ENCODE data around the gene ARHGAP12.

ARHGAP12 gene

DNA sequence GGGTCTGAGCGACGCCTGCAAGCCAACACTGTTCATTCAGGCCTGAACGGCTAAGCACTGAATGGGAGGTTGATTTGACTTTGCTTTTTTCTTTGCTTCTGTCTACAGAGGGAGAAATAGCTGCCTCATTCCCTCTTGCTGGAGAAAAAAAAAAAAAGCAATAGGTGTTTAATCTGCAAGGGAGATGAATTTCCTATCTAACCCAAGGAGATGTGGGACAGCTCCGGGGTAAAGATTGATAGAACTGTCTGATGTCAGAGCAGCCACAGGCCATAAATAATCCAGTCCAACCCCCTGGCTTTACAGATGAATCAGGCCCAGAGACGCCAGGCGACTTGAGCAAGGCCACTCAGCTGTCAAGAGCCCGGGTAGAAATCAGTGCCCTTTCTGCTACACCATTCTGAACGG lies 168.0 kb downstream of the ARHGAP12 start:
- DNase-seq: no peak

DNA sequence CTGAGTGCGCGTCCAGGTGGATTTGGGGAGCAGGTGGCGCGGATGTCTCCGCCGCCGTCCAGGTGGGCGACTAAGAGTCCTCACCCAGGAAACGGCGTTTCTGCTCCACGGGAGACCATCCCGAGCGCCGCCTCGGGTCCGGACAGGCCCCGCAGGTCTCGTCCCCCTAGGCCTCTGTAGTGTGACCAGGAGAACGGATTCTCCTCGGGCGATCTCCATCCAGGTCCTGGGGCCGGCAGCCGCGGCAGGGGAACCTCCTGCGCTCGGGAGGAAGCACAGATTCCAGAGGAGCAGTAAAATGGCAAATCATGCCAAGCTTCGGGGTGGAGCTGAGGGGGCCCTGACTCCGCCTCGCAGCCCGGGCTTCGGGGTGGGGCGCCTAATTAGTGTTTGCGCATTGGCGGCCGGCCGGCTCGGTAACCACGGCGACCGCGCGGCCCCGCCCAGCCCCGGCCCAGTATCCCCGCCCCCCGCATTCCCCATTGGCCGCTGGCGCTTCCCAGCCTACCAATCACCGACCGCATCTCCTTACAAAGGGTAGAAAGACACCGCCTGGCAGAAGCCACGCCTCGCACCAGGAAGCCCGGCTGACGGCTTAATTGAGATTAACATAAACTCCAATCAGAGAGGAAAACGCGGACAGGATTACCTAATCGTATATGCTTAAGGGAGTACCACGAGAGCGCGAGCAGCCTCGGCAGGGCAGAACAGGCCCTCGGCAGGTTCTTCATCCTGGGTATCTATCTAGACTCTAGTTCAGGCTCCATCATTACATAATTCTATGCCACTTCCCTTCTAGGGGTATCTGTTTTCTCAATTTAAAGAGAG lies 168.6 kb downstream of the ARHGAP12 start:
- peak; percentile 98 for DNase-seq

DNA sequence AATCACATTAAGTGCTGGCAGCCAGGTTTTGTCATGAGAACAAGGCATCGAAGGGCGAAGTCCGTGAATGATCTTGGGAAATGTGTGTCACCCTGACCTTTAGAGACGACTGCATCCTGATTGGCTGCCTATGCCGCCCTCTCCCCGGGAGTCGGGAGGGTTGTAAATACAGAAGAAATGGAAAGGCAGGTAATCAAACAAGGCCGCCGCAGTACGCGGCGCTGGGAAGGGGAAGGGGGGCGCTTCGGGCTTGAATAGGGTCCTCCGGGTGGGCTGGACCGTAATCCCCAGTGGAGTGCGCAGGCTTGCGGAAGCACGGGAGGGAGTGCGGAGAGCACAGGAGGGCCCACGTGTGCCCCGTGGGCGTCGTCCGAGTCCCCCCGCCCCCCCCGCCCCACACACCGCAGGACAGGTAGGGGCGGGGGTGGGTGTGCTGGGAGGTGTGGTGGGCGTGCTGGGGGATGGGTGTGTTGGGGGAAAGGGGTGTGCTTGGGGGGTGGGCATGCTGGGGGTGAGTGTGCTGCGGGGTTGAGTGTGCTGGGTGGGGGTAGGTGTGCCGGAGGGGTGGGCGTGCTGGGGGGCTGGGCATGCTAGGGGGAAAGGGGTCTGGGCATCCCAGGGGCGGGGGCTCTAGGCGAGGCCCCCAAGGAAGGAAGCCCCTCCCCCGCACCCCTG lies 169.4 kb downstream of the ARHGAP12 start:
- DNase-seq: no peak

DNA sequence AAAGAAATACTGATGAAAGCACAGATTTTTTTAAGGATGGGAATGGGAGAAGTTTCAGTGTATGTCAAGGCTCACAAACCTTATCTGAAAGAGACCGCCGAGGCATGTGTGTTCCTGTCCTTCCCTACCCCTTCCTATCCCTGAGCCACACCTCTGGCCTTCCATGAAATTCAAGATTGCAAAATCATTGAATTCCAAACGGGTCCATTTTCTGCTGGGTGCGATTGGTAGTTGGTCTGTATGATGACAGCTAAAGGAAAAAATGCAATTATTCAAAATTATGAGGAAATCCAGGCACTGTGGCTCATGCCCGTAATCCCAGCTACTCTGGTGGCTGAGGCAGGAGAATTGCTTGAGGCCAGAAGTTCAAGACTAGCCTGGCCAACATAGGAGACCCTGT lies 170.1 kb downstream of the ARHGAP12 start:
- DNase-seq: no peak

DNA sequence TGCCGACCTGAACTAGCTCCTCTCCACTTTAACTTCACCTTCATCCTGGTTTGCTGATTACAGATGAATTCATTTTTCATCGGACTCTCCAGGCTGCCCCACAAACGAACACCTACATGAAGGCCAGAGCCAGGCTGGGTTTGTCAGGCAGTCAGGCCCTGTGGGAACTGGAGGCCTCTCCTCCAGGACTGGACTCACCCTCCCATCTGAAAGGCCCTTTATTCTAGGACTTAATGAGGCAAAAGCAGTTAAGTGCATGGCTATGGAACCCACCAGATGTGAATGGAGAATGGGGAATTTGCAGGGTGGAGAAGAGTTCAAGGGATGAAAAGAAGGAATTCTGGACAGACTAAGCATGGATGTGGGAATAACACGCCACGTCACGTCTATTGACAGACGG lies 170.8 kb downstream of the ARHGAP12 start:
- DNase-seq: no peak

DNA sequence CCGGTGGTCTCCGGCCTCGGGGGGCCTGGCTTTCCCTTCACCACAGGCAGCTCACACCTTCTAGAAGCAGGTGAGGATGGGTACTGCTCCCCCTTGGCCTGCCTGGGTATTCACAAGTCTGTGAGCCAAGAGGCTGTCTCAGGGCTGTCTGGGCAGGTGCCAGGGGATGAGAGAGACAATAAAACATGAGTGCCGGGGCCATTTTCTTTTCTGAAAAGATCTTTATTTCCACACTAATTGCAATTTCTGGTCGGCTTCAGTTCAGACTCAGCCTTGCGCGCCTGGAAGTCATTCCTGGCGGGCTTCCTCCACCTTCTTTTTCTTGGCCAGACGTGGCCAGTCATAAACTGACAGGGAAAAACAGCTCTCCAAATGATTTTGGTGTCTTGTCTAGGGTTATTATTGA lies 171.2 kb downstream of the ARHGAP12 start:
- DNase-seq: peak; percentile 41

DNA sequence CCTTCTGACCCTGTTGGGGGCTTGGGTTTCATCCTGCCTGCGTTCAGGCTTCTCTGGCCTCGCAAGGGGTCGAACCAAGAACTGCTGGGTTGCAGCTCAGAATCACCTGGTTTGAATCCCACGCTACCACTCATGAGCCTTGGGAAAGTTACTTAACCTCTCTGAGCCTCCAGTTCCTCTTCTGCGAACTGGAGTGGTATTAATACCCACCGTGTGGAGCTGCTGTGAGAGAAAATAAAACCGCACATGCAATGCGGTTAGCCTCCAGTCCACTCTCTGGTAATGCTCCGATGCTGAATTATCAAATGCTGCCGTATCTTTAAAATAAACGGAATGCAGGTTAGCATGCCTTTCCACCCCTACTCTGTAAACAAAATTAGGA lies 171.9 kb downstream of the ARHGAP12 start:
- no peak for DNase-seq

DNA sequence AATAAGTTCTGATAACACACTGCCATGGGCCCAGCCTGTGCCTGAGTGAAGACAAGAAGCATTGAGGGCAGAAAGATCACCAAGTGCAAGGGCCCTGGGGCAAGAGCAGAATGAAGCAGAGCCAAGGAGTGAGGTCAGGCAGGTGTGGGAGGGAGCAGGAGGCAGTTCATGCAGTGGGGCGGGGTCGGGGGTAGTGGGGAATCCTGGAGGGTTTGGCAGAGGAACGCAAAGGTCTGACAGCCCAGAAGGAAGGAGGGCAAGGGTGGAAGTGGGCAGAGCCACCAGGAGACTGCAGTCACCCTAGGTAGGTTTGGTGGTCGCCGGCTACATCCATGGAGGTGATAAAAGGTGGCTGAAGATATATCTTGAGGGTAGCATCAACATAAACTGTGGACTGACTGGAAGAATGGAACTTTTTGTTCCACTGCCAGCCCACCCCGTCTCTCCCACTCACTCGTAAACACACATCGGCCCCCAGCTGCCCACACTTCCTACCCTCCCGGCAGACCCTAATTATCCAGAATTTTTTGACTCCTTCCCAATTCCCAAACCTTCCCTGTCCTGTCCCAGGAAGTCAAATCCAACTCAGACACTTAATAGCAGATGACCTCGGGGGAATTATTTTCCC lies 172.4 kb downstream of the ARHGAP12 start:
- DNase-seq: no peak

Measured in NCI-H1436 treated with DMSO at 0.1 percent for 48 hours (cell line).